GM10266 (cell line): ENCODE measurements around the gene CD83.

Experiments used
- DNase-seq: peaks from one replicate; pipeline ENCODE4 v3.0.0; 2012; ENCODE audit errors: extremely low spot score
- TF ChIP-seq, protein P1 (sequence below): IDR thresholded peaks from 2 replicates; pipeline ENCODE4 v1.5.1; 2012; ENCODE audit warnings: mild to moderate bottlenecking, low read depth; ENCODE audit not compliant: control insufficient read depth, insufficient read depth; ENCODE audit errors: missing control alignments

The CD83 gene

DNA sequence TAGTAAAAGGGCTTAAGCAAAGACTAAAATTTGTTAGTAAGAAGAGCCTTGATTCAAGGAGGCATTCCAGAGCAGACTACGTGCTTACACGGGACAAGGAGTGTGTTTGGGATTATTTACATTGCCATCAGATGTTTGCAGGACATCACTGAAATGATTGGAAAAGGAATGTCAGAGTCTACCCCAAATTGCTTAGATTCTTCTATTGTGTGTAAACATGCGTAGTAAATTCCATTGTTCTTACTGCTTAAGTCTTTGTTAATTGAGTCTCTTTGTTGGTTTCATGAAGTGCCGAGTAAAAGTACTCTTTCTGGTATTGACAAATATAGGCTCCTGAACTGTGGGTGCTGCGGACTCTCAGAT, 60.5 kb downstream of the CD83 start:
- TF ChIP-seq, protein P1, sequence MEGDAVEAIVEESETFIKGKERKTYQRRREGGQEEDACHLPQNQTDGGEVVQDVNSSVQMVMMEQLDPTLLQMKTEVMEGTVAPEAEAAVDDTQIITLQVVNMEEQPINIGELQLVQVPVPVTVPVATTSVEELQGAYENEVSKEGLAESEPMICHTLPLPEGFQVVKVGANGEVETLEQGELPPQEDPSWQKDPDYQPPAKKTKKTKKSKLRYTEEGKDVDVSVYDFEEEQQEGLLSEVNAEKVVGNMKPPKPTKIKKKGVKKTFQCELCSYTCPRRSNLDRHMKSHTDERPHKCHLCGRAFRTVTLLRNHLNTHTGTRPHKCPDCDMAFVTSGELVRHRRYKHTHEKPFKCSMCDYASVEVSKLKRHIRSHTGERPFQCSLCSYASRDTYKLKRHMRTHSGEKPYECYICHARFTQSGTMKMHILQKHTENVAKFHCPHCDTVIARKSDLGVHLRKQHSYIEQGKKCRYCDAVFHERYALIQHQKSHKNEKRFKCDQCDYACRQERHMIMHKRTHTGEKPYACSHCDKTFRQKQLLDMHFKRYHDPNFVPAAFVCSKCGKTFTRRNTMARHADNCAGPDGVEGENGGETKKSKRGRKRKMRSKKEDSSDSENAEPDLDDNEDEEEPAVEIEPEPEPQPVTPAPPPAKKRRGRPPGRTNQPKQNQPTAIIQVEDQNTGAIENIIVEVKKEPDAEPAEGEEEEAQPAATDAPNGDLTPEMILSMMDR, result no peak
- DNase-seq, result no peak

DNA sequence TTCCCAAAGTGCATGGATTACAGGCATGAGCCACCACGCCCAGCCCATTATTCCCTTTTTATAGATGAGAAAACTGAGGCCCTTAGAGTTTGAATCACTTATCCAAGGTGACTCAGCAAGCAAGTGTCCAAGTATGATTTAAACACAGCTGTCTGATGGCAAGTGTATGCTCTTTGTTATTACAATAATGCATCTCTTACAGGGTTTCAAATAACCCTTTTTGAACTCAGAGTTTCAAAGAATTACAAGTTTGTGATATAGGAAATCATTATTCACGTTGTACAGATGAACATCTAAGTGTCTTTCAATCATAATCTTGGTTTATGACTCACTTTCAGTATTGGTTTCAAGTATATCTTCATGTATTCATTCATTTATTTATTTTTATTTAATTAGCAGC, 63.0 kb downstream of the CD83 start:
- TF ChIP-seq, protein P1, result no peak
- no peak for DNase-seq

DNA sequence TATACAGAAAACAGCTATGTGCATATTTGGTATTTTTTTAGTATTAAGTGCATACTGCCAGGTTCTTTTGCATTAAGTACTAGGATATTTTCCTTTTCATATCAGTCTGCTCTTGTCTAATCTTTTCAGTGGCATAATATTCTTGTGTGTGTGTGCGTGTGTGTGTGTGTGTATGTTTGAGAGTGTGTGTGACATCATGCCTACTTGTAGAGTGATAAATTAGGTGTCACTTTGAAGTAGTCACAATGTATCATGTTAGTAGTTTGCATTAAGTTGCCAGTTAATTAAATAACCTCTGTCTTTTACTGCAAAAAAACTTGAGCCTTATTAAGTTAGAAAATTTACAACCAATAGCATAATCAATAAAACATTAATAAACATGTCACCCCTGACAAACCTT, 65.3 kb downstream of the CD83 start:
- TF ChIP-seq, protein P1, result no peak
- DNase-seq, result no peak
